Posterior vena cava (tissue), 2 donors: ENCODE results near the gene PRR29. TPM values are rescaled to one million over a fixed set of nuclear protein-coding genes. Genes with fewer than 3 reads are reported as not detected.
"Not testable (repeated sequence)": the region's sequence is repeated elsewhere in the genome, so short reads cannot be mapped to it uniquely, and the experiment has no call there.

Source experiments
- DNase-seq: peaks from one replicate; pipeline ENCODE4 v3.0.0-alpha.2; 2020; ENCODE audit warnings: low spot score
- intact Hi-C, 2 donors: fragments of 100-400 bp; cut with DNase I; formaldehyde crosslinking; loops; one replicate each; pipeline versions ENCODE4 v1.14.1 to v1.14.2; 2022 to 2023
- total RNA-seq, 2 donors: library from RNA; stranded (reverse); fragmentation: NEBNext Ultra II Directional; extraction: Animal tissue kit (Norgen Biotek cat#: 25700); gene quantifications; one replicate each; pipeline ENCODE4 v1.2.1, GENCODE V29; 2021
- donor health status: DM: yes; HTN: yes; CAD: no.
- donor health status: DM: yes; HTN: yes; CAD: no.

The PRR29 gene
- total RNA-seq, 2 donors from 2014 or later, result 0.29 to 0.69 TPM

GRCh38 chr17:63973247-63973646 lies 24.9 kb upstream of the PRR29 start:
- DNase-seq, result no peak
- intact Hi-C loops, result no loop called here

GRCh38 chr17:63973930-63974593 lies 24.1 kb upstream of the PRR29 start:
- DNase-seq, result no peak
- intact Hi-C loops, result no loop called here

- intact Hi-C loops, result no loop called here
- no peak for DNase-seq
These were observed 23.5 kb upstream of the PRR29 start for GRCh38 chr17:63974594-63975192.

DNA sequence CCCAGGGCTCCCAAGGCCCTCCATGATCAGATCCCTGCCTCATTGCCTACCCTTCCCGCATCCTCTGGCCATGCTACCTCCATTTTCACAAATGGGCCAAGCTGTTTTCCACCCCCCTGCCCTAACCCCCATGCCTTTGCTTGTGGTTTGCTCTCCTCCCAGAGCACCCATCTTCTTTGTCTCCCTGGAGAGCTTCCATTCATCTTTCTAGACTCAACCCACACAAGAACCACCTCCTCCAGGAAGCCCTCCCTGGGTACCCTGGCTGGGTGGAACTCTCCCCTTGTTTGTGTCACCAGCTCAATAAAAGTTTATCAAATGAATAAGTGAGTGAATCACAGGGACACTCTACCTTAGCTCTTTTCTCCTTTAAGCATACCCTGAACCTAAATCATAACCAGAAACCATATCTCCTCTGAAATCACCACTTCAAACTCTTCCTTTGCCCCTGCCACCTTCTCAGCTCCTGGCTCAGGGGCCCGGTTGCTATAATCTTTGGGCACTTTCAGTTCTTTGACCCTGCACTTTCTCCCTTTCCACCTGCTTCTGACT lies 22.5 kb upstream of the PRR29 start:
- intact Hi-C loops, result no loop called here
- DNase-seq, result no peak

GRCh38 chr17:63976702-63977101 lies 21.4 kb upstream of the PRR29 start:
- intact Hi-C loops, result no loop called here
- no peak for DNase-seq

DNA sequence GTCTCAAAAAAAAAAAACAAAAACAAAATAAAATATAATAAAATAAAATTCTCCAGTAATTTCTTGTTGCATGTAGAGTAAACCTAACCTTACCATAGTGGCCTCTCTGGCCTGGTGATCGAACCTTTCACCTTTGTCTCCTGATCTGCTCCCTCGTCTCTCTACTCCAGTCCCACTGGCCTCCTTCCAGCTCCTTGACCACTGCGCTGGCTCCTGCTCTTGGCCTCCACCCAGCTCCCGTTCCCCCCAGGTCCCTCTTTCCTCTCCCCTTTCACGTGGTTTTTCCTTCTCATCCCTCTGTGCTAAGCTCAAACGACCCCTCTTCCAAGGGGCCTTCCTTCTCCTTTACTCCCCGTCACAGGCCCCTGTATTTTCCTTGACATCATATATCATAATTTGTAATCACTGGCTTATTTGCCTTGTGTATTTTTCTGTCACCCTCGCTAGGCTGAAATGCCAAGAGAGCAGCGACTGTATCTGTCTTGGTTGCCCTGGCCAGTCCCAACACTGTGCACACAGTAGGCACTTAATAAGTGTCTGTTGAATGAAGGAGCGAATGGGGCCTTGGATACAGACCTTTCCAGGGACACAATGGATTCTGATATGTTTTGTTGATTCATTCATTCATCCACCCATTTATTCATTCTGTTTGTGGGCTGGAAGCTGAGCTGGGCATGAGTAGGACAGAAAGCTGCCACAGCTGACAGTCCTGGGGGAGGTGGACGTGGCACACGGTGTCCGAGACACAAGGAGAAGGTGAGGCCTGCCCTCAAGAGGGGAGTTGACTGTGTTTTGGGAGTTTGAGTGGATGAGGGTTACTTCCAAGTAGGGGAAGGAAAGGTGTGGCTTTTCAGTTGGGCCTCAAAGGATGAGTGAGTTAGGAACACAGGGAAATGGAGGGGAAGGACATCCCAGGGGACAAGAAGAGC lies 19.6 kb upstream of the PRR29 start:
- intact Hi-C loops, result no loop called here
- no peak for DNase-seq

DNA sequence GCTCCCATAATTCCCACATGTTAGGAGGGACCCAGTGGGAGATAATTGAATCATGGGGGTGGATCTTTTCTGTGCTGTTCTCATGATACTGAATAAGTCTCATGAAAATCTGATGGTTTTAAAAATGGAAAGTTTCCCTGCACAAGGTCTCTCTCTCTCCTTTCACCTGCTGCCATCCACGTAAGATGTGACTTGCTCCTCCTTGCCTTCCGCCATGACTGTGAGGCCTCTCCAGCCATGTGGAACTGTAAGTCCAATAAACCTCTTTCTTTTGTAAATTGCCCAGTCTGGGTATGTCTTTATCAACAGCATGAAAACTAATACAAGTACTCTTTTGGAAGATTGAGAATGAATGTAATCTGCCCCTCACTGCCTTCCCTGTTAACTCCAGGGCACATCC lies 15.5 kb upstream of the PRR29 start:
- not testable (repeated sequence) for DNase-seq

DNA sequence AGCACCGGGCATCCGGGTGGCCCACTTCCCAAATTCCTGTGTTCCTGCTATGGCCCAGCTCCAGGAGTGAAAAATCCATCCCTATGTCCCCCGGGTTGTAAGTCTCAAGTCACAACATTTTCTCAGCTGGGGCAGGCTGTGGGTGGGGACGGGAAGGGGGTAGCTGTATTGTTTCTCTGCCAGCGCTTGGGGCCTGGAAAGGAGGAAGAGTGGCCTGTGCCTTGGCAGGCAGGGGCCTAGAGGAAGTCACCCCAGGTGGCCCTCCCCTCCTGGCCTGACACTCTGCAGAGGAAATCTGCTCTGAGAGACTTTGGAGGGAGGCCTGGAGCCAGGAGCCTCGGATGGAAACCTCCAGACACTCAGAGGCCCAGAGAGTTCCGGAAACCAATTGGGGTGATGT lies 14.8 kb upstream of the PRR29 start:
- intact Hi-C loops, result no loop called here
- DNase-seq, result no peak

More for the DNA sequence above, 15.5 kb upstream of the PRR29 start:
- intact Hi-C loops, result not testable (repeated sequence)

- intact Hi-C loops, result no loop called here
These were observed 13.9 kb upstream of the PRR29 start for GRCh38 chr17:63984236-63984635.

DNA sequence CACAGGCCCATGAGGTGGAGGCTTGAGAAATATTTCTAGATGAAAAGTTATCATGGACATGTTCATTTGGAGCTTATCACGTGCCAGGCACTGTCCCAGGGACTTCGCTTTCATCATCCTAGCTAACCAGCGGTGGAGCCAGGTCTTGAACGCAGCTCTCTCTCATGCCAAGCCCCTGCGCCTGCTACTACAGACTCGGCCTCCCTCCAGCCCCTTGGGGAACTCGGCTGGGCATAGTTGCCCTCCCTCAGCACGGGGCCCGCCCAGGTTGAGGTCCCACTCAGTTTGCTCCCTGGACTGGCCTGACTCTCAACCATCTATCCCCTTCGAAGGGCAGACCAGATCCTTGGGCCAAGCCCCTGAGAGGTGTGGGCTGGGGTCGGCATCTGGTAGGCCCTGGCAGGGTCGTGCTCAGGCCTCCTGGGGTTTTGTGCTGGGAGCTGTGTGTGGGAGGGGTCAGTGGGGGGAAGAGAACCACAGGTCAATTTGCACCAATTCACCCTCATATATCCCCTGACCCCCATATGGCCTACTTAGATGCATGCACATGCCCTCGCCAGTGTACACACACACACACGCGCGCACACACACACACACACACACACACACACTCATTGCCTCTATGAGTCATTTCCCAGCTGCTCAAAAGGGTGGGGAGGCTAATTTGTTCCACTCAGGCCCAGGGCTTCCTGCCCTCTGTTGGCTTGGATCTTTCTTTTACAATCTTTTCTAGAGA lies 13.3 kb upstream of the PRR29 start:
- intact Hi-C loops, result no loop called here
- peak; percentile 93 for DNase-seq

More at GRCh38 chr17:63984236-63984635, 13.9 kb upstream of the PRR29 start:
- DNase-seq, result no peak

GRCh38 chr17:63985387-63986140 lies 12.6 kb upstream of the PRR29 start:
- intact Hi-C loops, result no loop called here
- no peak for DNase-seq

GRCh38 chr17:63986821-63987220 lies 11.3 kb upstream of the PRR29 start:
- DNase-seq, result no peak
- intact Hi-C loops, result no loop called here

GRCh38 chr17:63987221-63988126 lies 10.7 kb upstream of the PRR29 start:
- intact Hi-C loops, result no loop called here
- no peak for DNase-seq

- DNase-seq, result no peak
- intact Hi-C loops, result no loop called here
These were observed 10.0 kb upstream of the PRR29 start for GRCh38 chr17:63988127-63988478.

DNA sequence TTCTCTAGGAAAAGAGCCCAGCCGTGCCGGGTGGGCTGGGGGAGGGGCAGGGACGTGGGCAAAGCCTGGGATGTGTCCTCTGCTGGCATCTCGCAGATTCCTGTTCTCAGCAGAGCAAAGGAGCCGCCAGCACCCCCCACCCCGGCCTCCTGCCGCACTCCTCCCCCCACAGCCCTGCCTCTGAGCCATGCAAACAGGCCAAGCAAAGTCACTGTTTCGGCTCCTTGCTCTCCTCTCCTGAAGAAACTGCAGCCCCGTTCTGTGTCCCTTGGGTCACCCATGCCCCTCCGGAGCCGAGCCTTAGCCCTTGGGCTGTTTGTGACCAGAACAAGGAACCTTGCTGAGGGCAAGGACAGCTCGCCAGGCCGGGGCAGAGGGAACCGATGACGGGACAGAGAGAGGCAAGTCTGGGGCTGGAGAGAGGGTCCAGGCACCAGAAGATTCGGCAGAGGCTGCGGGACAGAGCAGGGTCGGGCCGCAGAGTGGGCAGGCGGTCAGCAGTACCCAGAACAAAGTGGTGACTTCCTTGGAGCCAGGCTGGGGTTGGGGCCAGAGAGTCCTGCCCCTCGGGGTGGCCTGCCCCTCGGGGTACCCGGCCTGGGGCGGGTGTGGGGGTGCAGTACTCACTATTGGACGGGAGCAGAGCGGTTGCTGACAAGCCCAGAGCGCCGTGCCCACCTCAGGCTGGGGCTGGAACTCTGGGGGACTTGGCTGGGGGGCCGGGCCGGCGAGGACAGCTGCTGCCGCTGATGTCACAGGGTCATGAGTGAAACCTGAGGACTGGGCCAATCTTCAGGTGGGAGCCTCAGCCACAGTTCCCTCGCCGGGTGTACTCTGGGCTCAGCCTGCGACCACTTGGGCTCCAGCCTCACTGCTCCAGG lies 9.2 kb upstream of the PRR29 start:
- intact Hi-C loops, result no loop called here

DNA sequence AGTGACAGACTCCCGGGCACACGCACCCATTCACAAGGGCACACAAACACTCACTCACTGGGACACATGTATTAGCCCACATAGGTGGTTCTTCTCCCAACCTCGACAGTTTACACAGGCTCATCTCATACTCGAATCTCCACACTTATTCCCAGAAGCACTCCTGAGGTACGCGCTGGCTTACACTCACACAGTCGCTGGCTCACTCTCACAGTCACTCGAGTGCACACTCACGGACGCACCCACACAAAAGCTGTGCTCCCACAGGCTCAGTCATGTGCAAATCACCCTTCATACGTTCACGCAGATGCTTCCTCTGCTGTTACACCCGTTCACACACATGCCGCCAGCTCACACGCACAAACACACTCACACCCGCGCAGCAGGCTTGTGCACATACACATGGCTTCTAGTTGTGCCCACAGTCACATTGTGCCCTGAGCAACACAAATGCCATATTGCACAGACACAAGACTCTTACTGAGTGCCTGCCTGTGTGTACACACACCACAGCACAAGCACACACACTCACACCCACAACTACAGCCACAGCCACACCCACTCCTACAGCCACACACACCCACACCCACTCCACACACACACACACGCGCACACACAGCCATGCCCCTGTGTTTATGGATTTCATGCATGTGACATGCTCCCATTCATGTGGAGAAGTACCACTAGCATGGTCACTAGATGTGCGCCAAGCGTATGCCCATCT lies 8.4 kb upstream of the PRR29 start:
- DNase-seq, result peak; percentile 31
- intact Hi-C loops, result no loop called here

More for the DNA sequence above, 9.2 kb upstream of the PRR29 start:
- peak; percentile 67 for DNase-seq
